ENCODE results near the gene PLEKHA7.

DNA sequence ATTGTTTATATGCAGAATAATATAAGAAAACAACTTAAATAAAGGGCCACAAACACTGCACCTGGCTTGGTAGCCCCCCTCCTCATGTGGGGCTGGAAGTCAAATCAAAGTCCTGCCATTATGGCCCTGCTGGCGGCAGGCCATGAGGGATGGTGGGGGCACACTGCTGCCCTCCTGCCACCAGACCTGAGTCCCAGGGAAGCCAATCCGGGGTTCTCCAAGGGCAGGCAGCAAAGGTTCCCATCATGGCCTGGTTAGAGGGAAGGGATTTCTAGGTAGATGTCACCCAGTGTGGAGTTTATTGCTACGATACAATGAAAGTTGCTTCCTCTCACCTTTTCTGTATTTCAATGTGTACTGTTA, 236.6 kb downstream of the PLEKHA7 start:
- TF ChIP-seq POLR2AphosphoS5 (IDR thresholded peaks at IDR 0.05; ENCODE audit: low read depth, low read length) (no peak), TAF1 (IDR thresholded peaks at IDR 0.05; ENCODE audit: low read depth, low read length) (no peak), POLR2A (IDR thresholded peaks at IDR 0.05; ENCODE audit: control extremely low read depth in 1 of 2, low read depth in 2 of 2, low read length in 2 of 2) (no peak), ZNF274 (IDR thresholded peaks at IDR 0.05; ENCODE audit: borderline replicate concordance, extremely low read depth, low read length) (no peak), CHD2 (IDR thresholded peaks at IDR 0.05; ENCODE audit: low read length) (no peak), RFX5 (IDR thresholded peaks at IDR 0.05; ENCODE audit: borderline replicate concordance, low read depth, low read length) (no peak), RXRA (IDR thresholded peaks at IDR 0.05; ENCODE audit: insufficient read depth, low read depth, low read length) (no peak), MAFK (IDR thresholded peaks at IDR 0.05; ENCODE audit: low read depth, low read length) (no peak), SIX5 (IDR thresholded peaks at IDR 0.05; ENCODE audit: low read depth, low read length) (no peak), YY1 (IDR thresholded peaks at IDR 0.05; ENCODE audit: low read depth, low read length) (no peak), CBX5 (IDR thresholded peaks at IDR 0.05; ENCODE audit: low read depth, low read length) (no peak), KDM1A (IDR thresholded peaks at IDR 0.05; ENCODE audit: borderline replicate concordance, low read length) (no peak)
- TF ChIP-seq, protein P1, sequence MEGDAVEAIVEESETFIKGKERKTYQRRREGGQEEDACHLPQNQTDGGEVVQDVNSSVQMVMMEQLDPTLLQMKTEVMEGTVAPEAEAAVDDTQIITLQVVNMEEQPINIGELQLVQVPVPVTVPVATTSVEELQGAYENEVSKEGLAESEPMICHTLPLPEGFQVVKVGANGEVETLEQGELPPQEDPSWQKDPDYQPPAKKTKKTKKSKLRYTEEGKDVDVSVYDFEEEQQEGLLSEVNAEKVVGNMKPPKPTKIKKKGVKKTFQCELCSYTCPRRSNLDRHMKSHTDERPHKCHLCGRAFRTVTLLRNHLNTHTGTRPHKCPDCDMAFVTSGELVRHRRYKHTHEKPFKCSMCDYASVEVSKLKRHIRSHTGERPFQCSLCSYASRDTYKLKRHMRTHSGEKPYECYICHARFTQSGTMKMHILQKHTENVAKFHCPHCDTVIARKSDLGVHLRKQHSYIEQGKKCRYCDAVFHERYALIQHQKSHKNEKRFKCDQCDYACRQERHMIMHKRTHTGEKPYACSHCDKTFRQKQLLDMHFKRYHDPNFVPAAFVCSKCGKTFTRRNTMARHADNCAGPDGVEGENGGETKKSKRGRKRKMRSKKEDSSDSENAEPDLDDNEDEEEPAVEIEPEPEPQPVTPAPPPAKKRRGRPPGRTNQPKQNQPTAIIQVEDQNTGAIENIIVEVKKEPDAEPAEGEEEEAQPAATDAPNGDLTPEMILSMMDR (IDR thresholded peaks at IDR 0.05; ENCODE audit: control extremely low read depth in 1 of 3, insufficient read depth in 1 of 3, low read depth in 1 of 3, low read length in 3 of 3), result no peak
